Epidermal melanocyte (primary cell): ENCODE results near the gene CPT1B.
"Not testable (repeated sequence)": the region's sequence is repeated elsewhere in the genome, so short reads cannot be mapped to it uniquely, and the experiment has no call there.

Source experiments
- DNase-seq: peaks from one replicate; pipeline ENCODE4 v3.0.0; 2011; ENCODE audit warnings: low spot score; ENCODE audit not compliant: insufficient read length

Gene CPT1B

GRCh38 chr22:50529416-50529896, 48.8 kb downstream of the CPT1B start:
- no peak for DNase-seq

- no peak for DNase-seq
Observed at GRCh38 chr22:50528682-50529415, 49.4 kb downstream of the CPT1B start.

- no peak for DNase-seq
Observed at GRCh38 chr22:50527921-50528681, 50.1 kb downstream of the CPT1B start.

- DNase-seq, result no peak
Observed at GRCh38 chr22:50526834-50527801, 51.1 kb downstream of the CPT1B start.

GRCh38 chr22:50526108-50526833, 52.0 kb downstream of the CPT1B start:
- peak; percentile 86 for DNase-seq

GRCh38 chr22:50525858-50526107, 52.4 kb downstream of the CPT1B start:
- DNase-seq, result no peak

- peak; percentile 100 for DNase-seq
Observed at GRCh38 chr22:50525104-50525857, 52.9 kb downstream of the CPT1B start, which contains the start of gene SCO2. Gene SCO2, minus strand, starts transcription at chr22:50525598. Its CDS starts 1,187 bp downstream, at chr22:50524411.

GRCh38 chr22:50524676-50525103, 53.5 kb downstream of the CPT1B start:
- no peak for DNase-seq

GRCh38 chr22:50523806-50524675, 54.2 kb downstream of the CPT1B start:
- DNase-seq, result no peak

GRCh38 chr22:50523458-50523805, 54.8 kb downstream of the CPT1B start:
- DNase-seq, result no peak

- no peak for DNase-seq
Observed at GRCh38 chr22:50522806-50523438, 55.3 kb downstream of the CPT1B start.

- no peak for DNase-seq
Observed at GRCh38 chr22:50522208-50522805, 55.9 kb downstream of the CPT1B start.

GRCh38 chr22:50521710-50522109, 56.5 kb downstream of the CPT1B start:
- DNase-seq, result no peak

- DNase-seq, result peak; percentile 5
Observed at GRCh38 chr22:50520826-50521453, 57.3 kb downstream of the CPT1B start.

- DNase-seq, result not testable (repeated sequence)
Observed at GRCh38 chr22:50520184-50520583, 58.0 kb downstream of the CPT1B start.

GRCh38 chr22:50519151-50519550, 59.1 kb downstream of the CPT1B start:
- no peak for DNase-seq
